K562 (cell line): ENCODE measurements around the gene KRTAP17-1. TPM values are rescaled to one million over a fixed set of nuclear protein-coding genes. Genes with fewer than 3 reads are reported as not detected.

Experiments
- ATAC-seq: fragments of 200-7000 bp; cut with Tn5 transposase; 3 replicates; pipeline ENCODE4 v1.9.1; 2020; ENCODE audit warnings: moderate library complexity
- BruUV-seq: library from RNA; stranded (reverse); fragments of 400-500 nt; replicated peaks from 2 replicates; lab custom pipeline; 2021; lab: Mats Ljungman, UMichigan
- CTCF ChIA-PET: fragments of 300-600 bp; formaldehyde crosslinking; extraction: SDS; loops from one replicate; lab custom pipeline; 2021; ENCODE audit warnings: low intra/inter-chr PET ratio; lab: Yijun Ruan, JAX
- POLR2A ChIA-PET: fragments of 300-600, 350-650 bp; sonication (Branson Sonifier 250); formaldehyde crosslinking; extraction: SDS; loops from one replicate; lab custom pipeline; 2021; ENCODE audit warnings: antibody characterized with exemption, inconsistent platforms; lab: Yijun Ruan, JAX
- DNase-seq, 4 experiments: peaks; one replicate each; pipeline versions ENCODE4 v3.0.0 to v3.0.0-alpha.2; 2011 to 2018; ENCODE audit warnings: low spot score in 3 of 4, mixed read lengths in 3 of 4; ENCODE audit errors: extremely low read depth in 1 of 4
- FAIRE-seq: peaks from 2 replicates; lab custom pipeline; 2011; peaks lifted over from hg19 to GRCh38; lab: Jason Lieb, UNC
- H2AFZ ChIP-seq: 2 replicates; pipeline ENCODE4 v1.6.0; 2011; ENCODE audit warnings: low read depth, low read length, control low read depth, inconsistent platforms
- H3K27ac ChIP-seq: fragments of 200-600 bp; 3 replicates; pipeline ENCODE4 v1.8.0; 2011; ENCODE audit warnings: low read depth, mild to moderate bottlenecking, control low read depth, inconsistent platforms, low read length, moderate library complexity, mixed read lengths; ENCODE audit errors: extremely low read depth
- H3K27me3 ChIP-seq, 2 experiments: fragments of 300-600 bp in 1 of 2; 2 replicates in 1 of 2; 3 replicates in 1 of 2; pipeline versions ENCODE4 v1.6.0 to v1.8.0; 2011; ENCODE audit warnings: inconsistent platforms in 2 of 2, low read length in 2 of 2, mild to moderate bottlenecking in 1 of 2, mixed read lengths in 1 of 2, moderate library complexity in 1 of 2; ENCODE audit not compliant: control insufficient read depth in 2 of 2, insufficient read depth in 2 of 2
- H3K36me3 ChIP-seq: fragments of 300-600 bp; 3 replicates; pipeline ENCODE4 v1.8.0; 2011; ENCODE audit warnings: mild to moderate bottlenecking, low read length, inconsistent platforms; ENCODE audit not compliant: control insufficient read depth, insufficient read depth
- H3K4me1 ChIP-seq, 2 experiments: fragments of 200-600 bp in 1 of 2; replicated peaks in 1 of 2; 2 replicates in 1 of 2; 3 replicates in 1 of 2; pipeline versions ENCODE4 v1.5.1 to v1.8.0; 2011; ENCODE audit warnings: inconsistent platforms in 2 of 2, low read length in 2 of 2, mild to moderate bottlenecking in 1 of 2, mixed read lengths in 1 of 2, moderate library complexity in 1 of 2; ENCODE audit not compliant: control insufficient read depth in 2 of 2, insufficient read depth in 2 of 2
- H3K4me2 ChIP-seq: 2 replicates; pipeline ENCODE4 v1.6.1; 2011; ENCODE audit warnings: low read length, control low read depth, inconsistent platforms, mixed read lengths; ENCODE audit not compliant: insufficient read depth
- H3K4me3 ChIP-seq: fragments of 200-600 bp; sonication (generic), shearing (Covaris generic); 2 replicates; pipeline ENCODE4 v1.5.1; 2016; ENCODE audit warnings: control low read depth, inconsistent platforms
- H3K79me2 ChIP-seq: fragments of 200-600 bp; 3 replicates; pipeline ENCODE4 v1.8.0; 2011; ENCODE audit warnings: low read length, inconsistent platforms; ENCODE audit not compliant: control insufficient read depth, insufficient read depth
- H3K9ac ChIP-seq, 2 experiments: 2 replicates each; pipeline versions ENCODE4 v1.6.0 to v1.6.1; 2011; ENCODE audit warnings: low read depth in 2 of 2, low read length in 2 of 2, control low read depth in 1 of 2, inconsistent platforms in 1 of 2, mild to moderate bottlenecking in 1 of 2, mixed read lengths in 1 of 2; ENCODE audit not compliant: insufficient read depth in 1 of 2
- H3K9me1 ChIP-seq: one replicate; pipeline ENCODE4 v1.6.0; 2011; ENCODE audit warnings: inconsistent platforms, mild to moderate bottlenecking, low read length, moderate library complexity; ENCODE audit not compliant: control insufficient read depth, insufficient read depth
- H3K9me3 ChIP-seq: replicated peaks from 2 replicates; pipeline ENCODE4 v1.5.1; 2011; ENCODE audit warnings: low read depth, low read length, inconsistent platforms; ENCODE audit not compliant: control insufficient read depth, insufficient read depth
- H4K20me1 ChIP-seq: replicated peaks from 2 replicates; pipeline ENCODE4 v1.6.1; 2011; ENCODE audit warnings: low read length, inconsistent platforms, mixed read lengths; ENCODE audit not compliant: control insufficient read depth, insufficient read depth
- BRCA1 ChIP-seq, 2 experiments: fragments of 450-650 bp in 1 of 2; sonication (generic) in 1 of 2; formaldehyde crosslinking in 1 of 2; IDR thresholded peaks; 2 replicates each; pipeline versions ENCODE4 v1.5.0 to v1.6.1; 2017 to 2020; ENCODE audit warnings: mild to moderate bottlenecking in 1 of 2, missing genetic modification reagents in 1 of 2
- DIDO1 ChIP-seq: fragments of 450-650 bp; IDR thresholded peaks from 2 replicates; pipeline ENCODE4 v1.6.1; 2016; ENCODE audit warnings: low read depth, missing biosample characterization, missing genetic modification characterization
- HNRNPK ChIP-seq: fragments of 200-400 bp; formaldehyde crosslinking; IDR thresholded peaks from one replicate; pipeline ENCODE4 v1.6.1; 2018; ENCODE audit warnings: mild to moderate bottlenecking, low read depth, low read length; ENCODE audit not compliant: poor library complexity, severe bottlenecking
- IFI16 ChIP-seq: fragments of 250-450 bp; sonication (Bioruptor Pico); IDR thresholded peaks from 2 replicates; pipeline ENCODE4 v2.1.2; 2022; ENCODE audit warnings: mild to moderate bottlenecking, inconsistent platforms
- RBM39 ChIP-seq: fragments of 200-400 bp; formaldehyde crosslinking; optimal IDR thresholded peaks from 2 replicates; pipeline ENCODE3; 2018; ENCODE audit warnings: low read depth, low read length
- SIN3B ChIP-seq: fragments of 450-650 bp; IDR thresholded peaks from 2 replicates; pipeline ENCODE4 v1.6.1; 2017; ENCODE audit warnings: low read depth, mild to moderate bottlenecking, moderate library complexity
- SOX6 ChIP-seq: fragments of 450-650 bp; IDR thresholded peaks from 2 replicates; pipeline ENCODE4 v1.6.1; 2014; ENCODE audit warnings: mild to moderate bottlenecking
- WGBS: fragments of 100-300 bp; shearing (Covaris generic); methylation state at CpG from one replicate; pipeline ENCODE4 v1.1.6; 2016; ENCODE audit warnings: low coverage, mixed read lengths; ENCODE audit not compliant: insufficient coverage; ENCODE audit errors: missing lambda C conversion rate; 5-methylcytosine and 5-hydroxymethylcytosine counted together
- in situ Hi-C: fragments of 300-500 bp; cut with MboI; formaldehyde crosslinking; loops from 4 replicates; pipeline ENCODE4 v1.15.0; 2018; ENCODE audit warnings: inconsistent platforms, mixed read lengths
- intact Hi-C: fragments of 100-400 bp; cut with micrococcal nuclease; formaldehyde crosslinking; loops from 2 replicates; pipeline ENCODE4 v1.14.2; 2022
- polyA plus RNA-seq, 8 experiments: library from polyadenylated mRNA; depleted of rRNA in 4 of 8; stranded (reverse) in 5 of 8; unstranded in 3 of 8; fragments of >200 nt; fragmentation: Nextera tagmentation in 2 of 8; fragmentation: Illumina TruSeq in 1 of 8; extraction: Ambion mirVana in 2 of 8; extraction: Trizol in 1 of 8; gene quantifications; 2 replicates each; pipeline versions ENCODE4 v1.2.1 to v1.2.3, GENCODE V29; 2011 to 2014; ENCODE audit warnings: inconsistent platforms in 1 of 8, missing spikeins in 1 of 8
- total RNA-seq, 7 experiments: library from RNA; depleted of rRNA in 6 of 7; stranded (reverse); fragments of >200 nt in 6 of 7; fragmentation: Illumina TruSeq in 2 of 7; extraction: Trizol in 2 of 7; gene quantifications; 2 replicates each; pipeline versions ENCODE4 v1.2.1 to v1.2.3, GENCODE V29; 2011 to 2021; ENCODE audit warnings: low replicate concordance in 1 of 7
- TF ChIP-seq, protein P1 (sequence below), 2 experiments: fragments of 450-650 bp; formaldehyde crosslinking in 1 of 2; IDR thresholded peaks; 2 replicates each; pipeline versions ENCODE4 v1.4.0 to v1.6.1; 2014 to 2020; ENCODE audit warnings: mild to moderate bottlenecking in 2 of 2, borderline replicate concordance in 1 of 2, low read depth in 1 of 2
- TF ChIP-seq, protein P2 (sequence below): sonication (generic); formaldehyde crosslinking; IDR thresholded peaks from 2 replicates; pipeline ENCODE4 v1.8.0; 2022; ENCODE audit warnings: mild to moderate bottlenecking, missing genetic modification reagents

The KRTAP17-1 gene
- total and polyA plus RNA-seq, 9 of the 15 experiments (the other 6 are each of a cell fraction or from before 2014, with no cell fraction given): not detected

DNA sequence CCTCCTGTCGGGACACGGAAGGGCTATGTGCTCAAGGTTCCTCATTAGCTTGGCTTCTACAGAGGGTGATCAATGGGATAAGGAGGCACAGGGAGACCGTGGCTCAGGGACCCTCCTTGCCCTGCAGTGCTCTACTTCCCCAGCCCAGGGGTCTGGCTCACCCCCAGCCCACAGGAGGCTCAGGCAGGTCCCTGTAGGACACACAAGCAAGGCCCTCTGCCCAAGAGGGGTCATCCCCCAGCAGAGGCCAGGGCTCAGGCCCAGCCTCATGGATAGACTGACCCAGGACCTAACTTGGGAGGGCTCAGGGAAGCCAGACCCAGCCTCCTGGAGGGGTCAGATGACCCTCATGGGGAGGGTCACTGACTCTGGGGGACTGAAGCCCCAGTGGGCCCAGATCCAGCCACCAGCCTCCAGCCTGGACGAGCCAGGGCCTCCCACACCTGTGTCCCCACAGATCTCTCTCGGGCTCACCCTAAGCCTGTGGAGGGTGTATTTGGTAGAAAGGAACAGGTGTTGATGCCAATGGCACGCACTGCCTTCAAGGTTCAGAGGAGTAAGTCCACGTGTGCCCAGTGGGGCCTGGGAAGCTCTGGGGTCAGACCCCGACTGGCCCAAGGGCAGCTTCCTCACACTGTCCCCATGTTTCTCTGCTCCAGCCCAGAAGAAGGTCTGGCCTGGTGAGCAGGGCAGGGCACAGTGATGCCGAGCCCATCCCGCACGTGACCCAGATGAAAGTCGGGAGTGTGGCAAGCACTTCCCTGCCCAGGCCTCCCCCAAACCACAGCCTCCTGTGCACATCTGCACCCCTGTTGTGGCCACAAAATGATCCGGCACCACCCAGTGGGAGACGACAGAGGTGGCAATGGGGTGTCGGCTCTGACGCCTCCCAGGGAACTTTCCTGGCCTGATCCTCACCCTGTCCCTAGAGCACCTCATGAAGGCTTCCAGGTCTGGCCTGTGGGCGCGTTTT lies 10.9 kb upstream of the KRTAP17-1 start:
- no peak overlapping the region for H3K27ac ChIP-seq
- H2AFZ ChIP-seq: no peak overlapping the region
- DNase-seq: no peak
- H3K79me2 ChIP-seq: no peaks in the 10 kb centered on the region
- ChIA-PET CTCF (no interaction called here), POLR2A (no interaction called here)
- H3K36me3 ChIP-seq: no peaks in the 10 kb centered on the region
- no peaks in the 10 kb centered on the region; the same call in 1 of the 2 replicates for H4K20me1 ChIP-seq
- intact Hi-C loops (loop anchor here (5.0 kb wide), 1 partner anchor 419 kb away; no protein-coding TSS in a partner anchor), in situ Hi-C loops (no loop called here)
- under 1% methylated on average over 15 of the region's 18 CpGs for WGBS
- no peaks in the 10 kb centered on the region for H3K9me3 ChIP-seq
- H3K27me3 ChIP-seq: peaks cover 0 to 6% of the 10 kb centered on the region in 2 experiments; a peak in 1 of 5 replicates
- no TSS peak for BruUV-seq
- no peak for ATAC-seq
- no peak for FAIRE-seq
- no peak overlapping the region for H3K4me2 ChIP-seq
- no peak overlapping the region for H3K9ac ChIP-seq
- no peaks in the 10 kb centered on the region for H3K4me1 ChIP-seq
- no peaks in the 10 kb centered on the region for H3K9me1 ChIP-seq
- no peak overlapping the region for H3K4me3 ChIP-seq
- TF ChIP-seq, protein P1, sequence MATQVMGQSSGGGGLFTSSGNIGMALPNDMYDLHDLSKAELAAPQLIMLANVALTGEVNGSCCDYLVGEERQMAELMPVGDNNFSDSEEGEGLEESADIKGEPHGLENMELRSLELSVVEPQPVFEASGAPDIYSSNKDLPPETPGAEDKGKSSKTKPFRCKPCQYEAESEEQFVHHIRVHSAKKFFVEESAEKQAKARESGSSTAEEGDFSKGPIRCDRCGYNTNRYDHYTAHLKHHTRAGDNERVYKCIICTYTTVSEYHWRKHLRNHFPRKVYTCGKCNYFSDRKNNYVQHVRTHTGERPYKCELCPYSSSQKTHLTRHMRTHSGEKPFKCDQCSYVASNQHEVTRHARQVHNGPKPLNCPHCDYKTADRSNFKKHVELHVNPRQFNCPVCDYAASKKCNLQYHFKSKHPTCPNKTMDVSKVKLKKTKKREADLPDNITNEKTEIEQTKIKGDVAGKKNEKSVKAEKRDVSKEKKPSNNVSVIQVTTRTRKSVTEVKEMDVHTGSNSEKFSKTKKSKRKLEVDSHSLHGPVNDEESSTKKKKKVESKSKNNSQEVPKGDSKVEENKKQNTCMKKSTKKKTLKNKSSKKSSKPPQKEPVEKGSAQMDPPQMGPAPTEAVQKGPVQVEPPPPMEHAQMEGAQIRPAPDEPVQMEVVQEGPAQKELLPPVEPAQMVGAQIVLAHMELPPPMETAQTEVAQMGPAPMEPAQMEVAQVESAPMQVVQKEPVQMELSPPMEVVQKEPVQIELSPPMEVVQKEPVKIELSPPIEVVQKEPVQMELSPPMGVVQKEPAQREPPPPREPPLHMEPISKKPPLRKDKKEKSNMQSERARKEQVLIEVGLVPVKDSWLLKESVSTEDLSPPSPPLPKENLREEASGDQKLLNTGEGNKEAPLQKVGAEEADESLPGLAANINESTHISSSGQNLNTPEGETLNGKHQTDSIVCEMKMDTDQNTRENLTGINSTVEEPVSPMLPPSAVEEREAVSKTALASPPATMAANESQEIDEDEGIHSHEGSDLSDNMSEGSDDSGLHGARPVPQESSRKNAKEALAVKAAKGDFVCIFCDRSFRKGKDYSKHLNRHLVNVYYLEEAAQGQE (IDR thresholded peaks at IDR 0.05; ENCODE audit: borderline replicate concordance): no peak
- TF ChIP-seq, protein P1 (CRISPR knock-in tag; IDR thresholded peaks at IDR 0.05; ENCODE audit: low read depth): no peak
- TF ChIP-seq, protein P2, sequence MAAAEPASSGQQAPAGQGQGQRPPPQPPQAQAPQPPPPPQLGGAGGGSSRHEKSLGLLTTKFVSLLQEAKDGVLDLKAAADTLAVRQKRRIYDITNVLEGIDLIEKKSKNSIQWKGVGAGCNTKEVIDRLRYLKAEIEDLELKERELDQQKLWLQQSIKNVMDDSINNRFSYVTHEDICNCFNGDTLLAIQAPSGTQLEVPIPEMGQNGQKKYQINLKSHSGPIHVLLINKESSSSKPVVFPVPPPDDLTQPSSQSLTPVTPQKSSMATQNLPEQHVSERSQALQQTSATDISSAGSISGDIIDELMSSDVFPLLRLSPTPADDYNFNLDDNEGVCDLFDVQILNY: no peak
- TF ChIP-seq IFI16 (CRISPR knock-in tag) (no peak), HNRNPK (no peak), SOX6 (no peak), DIDO1 (tag) (no peak), SIN3B (no peak), RBM39 (no peak), BRCA1 (IDR thresholded peaks at IDR 0.05) (no peak), BRCA1 (CRISPR knock-in tag; IDR thresholded peaks at IDR 0.05) (no peak)
